Ishikawa (cell line): ENCODE results near the gene ATP2B2.

Experiments
- CEBPB ChIP-seq: IDR thresholded peaks from 2 replicates; pipeline ENCODE4 v1.6.1; 2012
- CREB1 ChIP-seq: IDR thresholded peaks from 2 replicates; pipeline ENCODE4 v1.6.1; 2012; ENCODE audit warnings: low read depth
- EP300 ChIP-seq: IDR thresholded peaks from 2 replicates; pipeline ENCODE4 v1.6.1; 2012; ENCODE audit warnings: borderline replicate concordance
- MAX ChIP-seq: IDR thresholded peaks from 2 replicates; pipeline ENCODE4 v1.6.1; 2012
- NFIC ChIP-seq: IDR thresholded peaks from 2 replicates; pipeline ENCODE4 v1.6.1; 2012
- RAD21 ChIP-seq: IDR thresholded peaks from 2 replicates; pipeline ENCODE4 v1.6.1; 2012; ENCODE audit warnings: low read depth
- REST ChIP-seq: IDR thresholded peaks from 2 replicates; pipeline ENCODE4 v1.6.1; 2012; ENCODE audit warnings: low read depth, mild to moderate bottlenecking
- TAF1 ChIP-seq: IDR thresholded peaks from 2 replicates; pipeline ENCODE4 v1.6.1; 2012; ENCODE audit warnings: low read depth, mild to moderate bottlenecking
- TCF12 ChIP-seq: IDR thresholded peaks from 2 replicates; pipeline ENCODE4 v1.6.1; 2012; ENCODE audit warnings: low read depth
- YY1 ChIP-seq: IDR thresholded peaks from 2 replicates; pipeline ENCODE4 v1.6.1; 2012; ENCODE audit warnings: low read depth
- ZBTB7A ChIP-seq: IDR thresholded peaks from 2 replicates; pipeline ENCODE4 v1.6.1; 2012; ENCODE audit warnings: low read depth

GRCh38 chr3:10353160-10353559, 152.2 kb downstream of the ATP2B2 start:
- TF ChIP-seq MAX (no peak), NFIC (no peak; the same call in 1 of the 2 replicates), CEBPB (no peak), EP300 (no peak), CREB1 (no peak), TAF1 (no peak), ZBTB7A (no peak), REST (no peak), RAD21 (no peak), TCF12 (no peak), YY1 (no peak)
